ENCODE measurements around the gene DOCK4.

DNA sequence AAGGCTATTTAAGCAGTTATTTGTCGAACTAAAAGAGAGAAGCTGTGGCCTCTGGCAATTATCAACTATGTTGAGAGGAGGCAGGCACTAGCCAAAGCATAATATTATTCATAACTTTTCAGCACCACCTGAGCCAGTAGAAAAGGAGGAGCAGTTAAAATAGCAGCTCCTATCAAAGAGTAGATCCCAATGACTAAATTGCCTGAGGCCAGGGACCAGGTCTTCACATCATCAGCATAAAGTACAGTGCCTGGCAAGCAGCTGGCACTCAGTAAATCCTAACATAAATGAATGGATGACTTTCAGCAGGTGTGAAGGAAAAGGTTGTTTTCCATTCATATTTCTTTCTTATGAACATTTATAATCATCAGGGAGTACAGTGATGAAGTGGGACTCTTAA is 334.9 kb downstream of the DOCK4 start:
- TF ChIP-seq, protein P1, sequence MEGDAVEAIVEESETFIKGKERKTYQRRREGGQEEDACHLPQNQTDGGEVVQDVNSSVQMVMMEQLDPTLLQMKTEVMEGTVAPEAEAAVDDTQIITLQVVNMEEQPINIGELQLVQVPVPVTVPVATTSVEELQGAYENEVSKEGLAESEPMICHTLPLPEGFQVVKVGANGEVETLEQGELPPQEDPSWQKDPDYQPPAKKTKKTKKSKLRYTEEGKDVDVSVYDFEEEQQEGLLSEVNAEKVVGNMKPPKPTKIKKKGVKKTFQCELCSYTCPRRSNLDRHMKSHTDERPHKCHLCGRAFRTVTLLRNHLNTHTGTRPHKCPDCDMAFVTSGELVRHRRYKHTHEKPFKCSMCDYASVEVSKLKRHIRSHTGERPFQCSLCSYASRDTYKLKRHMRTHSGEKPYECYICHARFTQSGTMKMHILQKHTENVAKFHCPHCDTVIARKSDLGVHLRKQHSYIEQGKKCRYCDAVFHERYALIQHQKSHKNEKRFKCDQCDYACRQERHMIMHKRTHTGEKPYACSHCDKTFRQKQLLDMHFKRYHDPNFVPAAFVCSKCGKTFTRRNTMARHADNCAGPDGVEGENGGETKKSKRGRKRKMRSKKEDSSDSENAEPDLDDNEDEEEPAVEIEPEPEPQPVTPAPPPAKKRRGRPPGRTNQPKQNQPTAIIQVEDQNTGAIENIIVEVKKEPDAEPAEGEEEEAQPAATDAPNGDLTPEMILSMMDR (IDR thresholded peaks at IDR 0.05) = no peak
- no peak for TF ChIP-seq POLR2A (IDR thresholded peaks at IDR 0.05)

Data from thyroid gland (tissue), 4 donors.